CD14-positive monocyte (primary cell): ENCODE results near the gene HRH2. TPM values are rescaled to one million over a fixed set of nuclear protein-coding genes. Genes with fewer than 3 reads are reported as not detected.

Experiments
- DNase-seq, 3 donors: peaks; one replicate each; pipeline ENCODE4 v3.0.0-alpha.2; 2011 to 2022
- H2AFZ ChIP-seq: 2 replicates; pipeline ENCODE4 v1.6.0; 2012; ENCODE audit warnings: mild to moderate bottlenecking, low read depth, low read length, inconsistent platforms; ENCODE audit not compliant: insufficient read depth, poor library complexity, severe bottlenecking
- H3K27ac ChIP-seq, 2 donors: 1 replicate in 1 of 2; 2 replicates in 1 of 2; pipeline ENCODE4 v1.5.1; 2012 to 2013; ENCODE audit warnings: low read length in 2 of 2, control low read depth in 1 of 2, inconsistent platforms in 1 of 2, low read depth in 1 of 2, mild to moderate bottlenecking in 1 of 2
- H3K27me3 ChIP-seq, 2 donors: one replicate each; pipeline versions ENCODE4 v1.6.0 to v1.6.1; 2011 to 2013; ENCODE audit warnings: low read length in 2 of 2; ENCODE audit not compliant: control insufficient read depth in 2 of 2, insufficient read depth in 2 of 2
- H3K36me3 ChIP-seq, 2 donors: replicated peaks in 1 of 2; 1 replicate in 1 of 2; 2 replicates in 1 of 2; pipeline versions ENCODE4 v1.5.1 to v1.6.1; 2012 to 2013; ENCODE audit warnings: low read length in 2 of 2, control low read depth in 1 of 2, inconsistent platforms in 1 of 2, mild to moderate bottlenecking in 1 of 2; ENCODE audit not compliant: insufficient read depth in 2 of 2, control insufficient read depth in 1 of 2
- H3K4me1 ChIP-seq, 2 donors: 1 replicate in 1 of 2; 2 replicates in 1 of 2; pipeline versions ENCODE4 v1.5.1 to v1.6.1; 2012 to 2013; ENCODE audit warnings: low read length in 2 of 2, control low read depth in 1 of 2, inconsistent platforms in 1 of 2, mild to moderate bottlenecking in 1 of 2, moderate library complexity in 1 of 2; ENCODE audit not compliant: insufficient read depth in 2 of 2, control insufficient read depth in 1 of 2
- H3K4me2 ChIP-seq: replicated peaks from 2 replicates; pipeline ENCODE3; 2012; ENCODE audit warnings: low read length, moderate library complexity, mild to moderate bottlenecking; ENCODE audit not compliant: poor library complexity, severe bottlenecking; ENCODE audit errors: extremely low read depth
- H3K4me3 ChIP-seq, 3 experiments: fragments of 200-600 bp in 1 of 3; sonication (generic) in 1 of 3; replicated peaks in 1 of 3; 1 replicate in 2 of 3; 2 replicates in 1 of 3; pipeline ENCODE4 v1.5.1; 2011 to 2013; ENCODE audit warnings: low read length in 3 of 3, mild to moderate bottlenecking in 3 of 3, control low read depth in 2 of 3, low read depth in 2 of 3, inconsistent platforms in 1 of 3, moderate library complexity in 1 of 3
- H3K79me2 ChIP-seq: 2 replicates; pipeline ENCODE4 v1.6.0; 2012; ENCODE audit warnings: mild to moderate bottlenecking, control low read depth, inconsistent platforms, low read length, moderate library complexity; ENCODE audit not compliant: insufficient read depth
- H3K9ac ChIP-seq: 2 replicates; pipeline ENCODE4 v1.6.0; 2017; ENCODE audit warnings: low read length, mild to moderate bottlenecking; ENCODE audit not compliant: insufficient read depth, poor library complexity, severe bottlenecking
- H3K9me3 ChIP-seq, 2 donors: replicated peaks in 1 of 2; 1 replicate in 1 of 2; 2 replicates in 1 of 2; pipeline versions ENCODE4 v1.5.1 to v1.6.1; 2012 to 2013; ENCODE audit warnings: low read length in 2 of 2, control low read depth in 1 of 2; ENCODE audit not compliant: control insufficient read depth in 1 of 2, insufficient read depth in 1 of 2
- H4K20me1 ChIP-seq: 2 replicates; pipeline ENCODE4 v1.6.0; 2012; ENCODE audit warnings: mild to moderate bottlenecking, low read length, control low read depth, moderate library complexity; ENCODE audit not compliant: insufficient read depth
- H3K27ac Mint-ChIP-seq, 7 donors: one replicate each; pipeline ENCODE4 v1.8.0; 2020; ENCODE audit warnings: mild to moderate bottlenecking in 7 of 7, mixed read lengths in 7 of 7, moderate library complexity in 6 of 7, inconsistent platforms in 2 of 7
- H3K27me3 Mint-ChIP-seq, 3 donors: one replicate each; pipeline ENCODE4 v1.8.0; 2021 to 2022; ENCODE audit warnings: low read depth in 3 of 3, mild to moderate bottlenecking in 3 of 3, mixed read lengths in 3 of 3, moderate library complexity in 3 of 3, inconsistent platforms in 1 of 3
- H3K36me3 Mint-ChIP-seq, 2 donors: one replicate each; pipeline ENCODE4 v1.8.0; 2020; ENCODE audit warnings: mixed read lengths in 2 of 2, inconsistent platforms in 1 of 2, mild to moderate bottlenecking in 1 of 2
- H3K4me1 Mint-ChIP-seq: one replicate; pipeline ENCODE4 v1.8.0; 2020; ENCODE audit warnings: mild to moderate bottlenecking, mixed read lengths
- H3K4me3 Mint-ChIP-seq, 2 donors: one replicate each; pipeline ENCODE4 v1.8.0; 2020; ENCODE audit warnings: mild to moderate bottlenecking in 2 of 2, mixed read lengths in 2 of 2, moderate library complexity in 1 of 2
- H3K9me3 Mint-ChIP-seq, 7 donors: one replicate each; pipeline ENCODE4 v1.8.0; 2020 to 2022; ENCODE audit warnings: mixed read lengths in 7 of 7, mild to moderate bottlenecking in 6 of 7, moderate library complexity in 6 of 7, inconsistent platforms in 2 of 7
- CTCF ChIP-seq: fragments of 200-600 bp; IDR thresholded peaks from one replicate; pipeline ENCODE4 v1.8.0; 2022; ENCODE audit warnings: antibody characterized with exemption, mild to moderate bottlenecking
- WGBS: methylation state at CpG from one replicate; pipeline ENCODE4 v1.1.5; 2013; ENCODE audit warnings: missing lambda C conversion rate; ENCODE audit not compliant: insufficient coverage; 5-methylcytosine and 5-hydroxymethylcytosine counted together
- intact Hi-C, 2 donors: fragments of 100-400 bp; cut with micrococcal nuclease; formaldehyde crosslinking; loops; one replicate each; pipeline versions ENCODE4 v1.15.0 to v1.15.1; 2023
- polyA plus RNA-seq, 3 donors: library from polyadenylated mRNA; depleted of rRNA in 1 of 3; unstranded in 2 of 3; stranded (reverse) in 1 of 3; fragments of 300-500 nt in 2 of 3; fragments of >200 nt in 1 of 3; fragmentation: Illumina TruSeq in 2 of 3; gene quantifications; 1 replicate in 2 of 3; 2 replicates in 1 of 3; pipeline ENCODE4 v1.2.3, GENCODE V29; 2012 to 2021

Gene HRH2
- polyA plus RNA-seq, 3 donors, result 10.6 to 71.7 (median 25.5) TPM

GRCh38 chr5:175627739-175628138, 30.1 kb upstream of the HRH2 start:
- H3K4me2 ChIP-seq, result no peak overlapping the region
- no peaks in the 10 kb centered on the region for H3K27me3 ChIP-seq
- H3K9me3 ChIP-seq, result peaks cover 28 to 32% of the 10 kb centered on the region in 2 donors
- no peaks in the 10 kb centered on the region for H3K4me1 ChIP-seq
- no peak overlapping the region for H3K27ac Mint-ChIP-seq
- WGBS, result 86% methylated on average over 3 of the region's 4 CpGs
- H3K79me2 ChIP-seq, result no peaks in the 10 kb centered on the region
- H3K36me3 Mint-ChIP-seq, result peaks cover 11 to 12% of the 10 kb centered on the region in 2 donors
- H3K9me3 Mint-ChIP-seq, result peaks cover 21 to 39% (median 29%) of the 10 kb centered on the region in 7 donors
- no peak overlapping the region for H3K4me3 ChIP-seq
- no peaks in the 10 kb centered on the region for H4K20me1 ChIP-seq
- DNase-seq, result no peak
- intact Hi-C loops, result no loop called here
- TF ChIP-seq CTCF, result no peak
- H3K4me1 Mint-ChIP-seq, result peaks cover 9% of the 10 kb centered on the region
- H2AFZ ChIP-seq, result no peak overlapping the region
- no peak overlapping the region for H3K4me3 Mint-ChIP-seq
- H3K36me3 ChIP-seq, result no peaks in the 10 kb centered on the region
- H3K27me3 Mint-ChIP-seq, result peaks cover 1 to 3% (median 2%) of the 10 kb centered on the region in 3 donors
- no peak overlapping the region for H3K27ac ChIP-seq
- H3K9ac ChIP-seq, result no peak overlapping the region

- Mint-ChIP-seq H3K4me3 (no peak overlapping the region), H3K27ac (no peak overlapping the region), H3K27me3 (peaks cover 1 to 3% (median 2%) of the 10 kb centered on the region in 3 donors), H3K4me1 (peaks cover 16% of the 10 kb centered on the region), H3K9me3 (peaks cover 21 to 36% (median 29%) of the 10 kb centered on the region in 7 donors), H3K36me3 (peaks cover 11 to 12% of the 10 kb centered on the region in 2 donors)
- no peak overlapping the region for H3K4me2 ChIP-seq
- H3K9me3 ChIP-seq, result peaks cover 28 to 32% of the 10 kb centered on the region in 2 donors
- H4K20me1 ChIP-seq, result no peaks in the 10 kb centered on the region
- TF ChIP-seq CTCF, result no peak
- H3K79me2 ChIP-seq, result no peaks in the 10 kb centered on the region
- no peak overlapping the region for H3K27ac ChIP-seq
- H3K4me1 ChIP-seq, result peaks cover 0 to 3% of the 10 kb centered on the region in 2 donors
- no peak overlapping the region for H3K4me3 ChIP-seq
- H3K36me3 ChIP-seq, result no peaks in the 10 kb centered on the region
- DNase-seq, result no peak
- no peak overlapping the region for H3K9ac ChIP-seq
- H2AFZ ChIP-seq, result no peak overlapping the region
- intact Hi-C loops, result no loop called here
- H3K27me3 ChIP-seq, result no peaks in the 10 kb centered on the region
- WGBS, result 91% methylated on average over 7 of the region's 8 CpGs
Measured at GRCh38 chr5:175628668-175629067, 29.2 kb upstream of the HRH2 start.
